Upper lobe of left lung (tissue), 6 donors: ENCODE results near the gene SBF2. TPM values are rescaled to one million over a fixed set of nuclear protein-coding genes. Genes with fewer than 3 reads are reported as not detected.

Experiments
- ATAC-seq, 2 donors: fragments of 200-7000 bp; cut with Tn5 transposase; one replicate each; pipeline ENCODE4 v1.9.1; 2022; ENCODE audit warnings: mild to moderate bottlenecking in 2 of 2, moderate library complexity in 2 of 2; ENCODE audit not compliant: low FRiP score in 2 of 2
- DNase-seq, 2 donors: peaks; one replicate each; pipeline ENCODE4 v3.0.0-alpha.2; 2019 to 2020
- H3K27ac ChIP-seq, 4 donors: fragments of 200-600 bp; sonication (generic); one replicate each; pipeline ENCODE4 v1.5.1; 2016 to 2019
- H3K27me3 ChIP-seq, 4 donors: fragments of 200-600 bp; sonication (generic); one replicate each; pipeline ENCODE4 v1.5.1; 2017 to 2019
- H3K36me3 ChIP-seq, 4 donors: fragments of 200-600 bp; sonication (generic); one replicate each; pipeline ENCODE4 v1.5.1; 2016 to 2019
- H3K4me1 ChIP-seq, 4 donors: fragments of 200-600 bp; sonication (generic); one replicate each; pipeline ENCODE4 v1.5.1; 2018 to 2019
- H3K4me3 ChIP-seq, 4 donors: fragments of 200-600 bp; sonication (generic); one replicate each; pipeline ENCODE4 v1.5.1; 2017 to 2019; ENCODE audit warnings: mild to moderate bottlenecking in 2 of 4, moderate library complexity in 1 of 4
- H3K9me3 ChIP-seq, 4 donors: fragments of 200-600 bp; sonication (generic); one replicate each; pipeline ENCODE4 v1.5.1; 2018 to 2019
- EP300 ChIP-seq, 4 donors: sonication (generic); formaldehyde crosslinking; IDR thresholded peaks; one replicate each; pipeline ENCODE4 v1.5.1; 2017; ENCODE audit warnings: antibody characterized with exemption in 4 of 4, control low read depth in 2 of 4
- POLR2A ChIP-seq, 4 donors: fragments of 450-650 bp; IDR thresholded peaks; one replicate each; pipeline ENCODE4 v1.5.1; 2016 to 2017; ENCODE audit warnings: antibody characterized with exemption in 4 of 4, mild to moderate bottlenecking in 2 of 4
- POLR2AphosphoS5 ChIP-seq, 2 donors: sonication (generic); formaldehyde crosslinking; IDR thresholded peaks; one replicate each; pipeline ENCODE4 v1.5.1; 2017; ENCODE audit warnings: antibody characterized with exemption in 2 of 2
- WGBS, 2 donors: methylation state at CpG; one replicate each; pipeline ENCODE4 v1.1.5; 2017 to 2018; 5-methylcytosine and 5-hydroxymethylcytosine counted together
- total RNA-seq, 6 donors: library from RNA; depleted of rRNA in 4 of 6; stranded (reverse); fragments of >200 nt in 4 of 6; gene quantifications; one replicate each; pipeline versions ENCODE4 v1.1.0 to v1.2.1, GENCODE V29; 2016 to 2021
- TF ChIP-seq, protein P1 (sequence below), 6 experiments: fragments of 450-650 bp in 4 of 6; fragments of 200-600 bp in 2 of 6; sonication (generic) in 2 of 6; IDR thresholded peaks; one replicate each; pipeline ENCODE4 v1.5.1; 2016 to 2019; ENCODE audit warnings: antibody characterized with exemption in 6 of 6
- donor health status: DM: no; HTN: no; CAD: no; lungs with moderate emphysema.
- donor health status: DM: no; HTN: yes; CAD: no; lungs with severe emphysema.

Gene SBF2
- total RNA-seq, 6 donors from 2014 or later = 22.2 to 54.5 (median 41.2) TPM

- H3K4me1 ChIP-seq = peaks cover 0 to 3% (median 0%) of the 10 kb centered on the region in 4 donors
- H3K9me3 ChIP-seq = no peaks in the 10 kb centered on the region
- no peak overlapping the region for H3K27ac ChIP-seq
- DNase-seq (no peak), ATAC-seq (no peak)
- no peak overlapping the region for H3K4me3 ChIP-seq
- peaks cover 0 to 25% (median 9%) of the 10 kb centered on the region in 4 donors for H3K36me3 ChIP-seq
- 55 to 82% methylated on average over 2 of the region's 2 CpGs for WGBS, 2 donors
- no peaks in the 10 kb centered on the region for H3K27me3 ChIP-seq
- no peak for TF ChIP-seq POLR2A (IDR thresholded peaks at IDR 0.05)
- TF ChIP-seq, protein P1, sequence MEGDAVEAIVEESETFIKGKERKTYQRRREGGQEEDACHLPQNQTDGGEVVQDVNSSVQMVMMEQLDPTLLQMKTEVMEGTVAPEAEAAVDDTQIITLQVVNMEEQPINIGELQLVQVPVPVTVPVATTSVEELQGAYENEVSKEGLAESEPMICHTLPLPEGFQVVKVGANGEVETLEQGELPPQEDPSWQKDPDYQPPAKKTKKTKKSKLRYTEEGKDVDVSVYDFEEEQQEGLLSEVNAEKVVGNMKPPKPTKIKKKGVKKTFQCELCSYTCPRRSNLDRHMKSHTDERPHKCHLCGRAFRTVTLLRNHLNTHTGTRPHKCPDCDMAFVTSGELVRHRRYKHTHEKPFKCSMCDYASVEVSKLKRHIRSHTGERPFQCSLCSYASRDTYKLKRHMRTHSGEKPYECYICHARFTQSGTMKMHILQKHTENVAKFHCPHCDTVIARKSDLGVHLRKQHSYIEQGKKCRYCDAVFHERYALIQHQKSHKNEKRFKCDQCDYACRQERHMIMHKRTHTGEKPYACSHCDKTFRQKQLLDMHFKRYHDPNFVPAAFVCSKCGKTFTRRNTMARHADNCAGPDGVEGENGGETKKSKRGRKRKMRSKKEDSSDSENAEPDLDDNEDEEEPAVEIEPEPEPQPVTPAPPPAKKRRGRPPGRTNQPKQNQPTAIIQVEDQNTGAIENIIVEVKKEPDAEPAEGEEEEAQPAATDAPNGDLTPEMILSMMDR (IDR thresholded peaks at IDR 0.05) = no peak
- no peak for TF ChIP-seq POLR2AphosphoS5 (IDR thresholded peaks at IDR 0.05)
- TF ChIP-seq EP300 (IDR thresholded peaks at IDR 0.05) = no peak
These were observed 518.6 kb downstream of the SBF2 start for GRCh38 chr11:9775398-9775779.

GRCh38 chr11:9774591-9775397, 519.2 kb downstream of the SBF2 start:
- no peak for DNase-seq
- Histone ChIP-seq H3K4me1 (peaks cover 0 to 3% (median 0%) of the 10 kb centered on the region in 4 donors), H3K27me3 (no peaks in the 10 kb centered on the region), H3K27ac (no peak overlapping the region), H3K4me3 (peak overlapping the region in 1 of 4 donors; percentile 10), H3K9me3 (no peaks in the 10 kb centered on the region), H3K36me3 (peaks cover 0 to 19% (median 4%) of the 10 kb centered on the region in 4 donors)
- TF ChIP-seq POLR2A (IDR thresholded peaks at IDR 0.05) (no peak), POLR2AphosphoS5 (IDR thresholded peaks at IDR 0.05) (no peak), EP300 (IDR thresholded peaks at IDR 0.05) (no peak)
- TF ChIP-seq, protein P1 (IDR thresholded peaks at IDR 0.05) = no peak
- no peak for ATAC-seq
- WGBS, 2 donors = 55 to 66% methylated on average over 6 of the region's 6 CpGs

- no peak for ATAC-seq
- peaks cover 0 to 12% (median under 1%) of the 10 kb centered on the region in 4 donors for H3K36me3 ChIP-seq
- no peaks in the 10 kb centered on the region for H3K9me3 ChIP-seq
- peaks cover 0 to 3% (median 0%) of the 10 kb centered on the region in 4 donors for H3K4me1 ChIP-seq
- no peak overlapping the region for H3K4me3 ChIP-seq
- no peak for DNase-seq
- no peak for TF ChIP-seq POLR2A (IDR thresholded peaks at IDR 0.05)
- no peak for TF ChIP-seq POLR2AphosphoS5 (IDR thresholded peaks at IDR 0.05)
- no peak for TF ChIP-seq EP300 (IDR thresholded peaks at IDR 0.05)
- H3K27ac ChIP-seq = no peak overlapping the region
- no peaks in the 10 kb centered on the region for H3K27me3 ChIP-seq
These were observed 519.9 kb downstream of the SBF2 start for GRCh38 chr11:9774109-9774508.

DNA sequence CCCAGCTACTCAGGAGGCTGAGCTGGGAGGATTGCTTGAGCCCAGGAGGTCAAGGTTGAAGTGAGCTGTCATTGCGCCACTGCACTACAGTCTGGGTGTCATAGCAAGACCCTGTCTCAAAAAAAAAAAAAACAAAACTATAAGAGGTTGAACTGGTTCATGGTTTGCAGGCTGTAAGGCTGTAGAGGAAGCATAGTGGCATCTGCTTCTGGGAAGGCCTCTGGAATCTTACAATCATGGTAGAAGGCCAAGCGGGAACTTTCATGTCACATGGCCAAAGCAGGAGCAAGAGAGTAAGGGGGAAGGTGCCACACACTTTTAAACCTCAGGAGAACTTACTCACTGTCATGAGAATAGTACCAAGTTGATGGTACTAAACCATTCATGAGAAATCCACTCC, 520.5 kb downstream of the SBF2 start:
- ATAC-seq (no peak), DNase-seq (no peak)
- WGBS, 2 donors = 94 to 100% methylated on average over 2 of the region's 2 CpGs
- H3K4me1 ChIP-seq = peaks cover 0 to 3% (median 0%) of the 10 kb centered on the region in 4 donors
- H3K4me3 ChIP-seq = no peak overlapping the region
- no peak overlapping the region for H3K27ac ChIP-seq
- no peaks in the 10 kb centered on the region for H3K9me3 ChIP-seq
- no peaks in the 10 kb centered on the region for H3K27me3 ChIP-seq
- H3K36me3 ChIP-seq = peaks cover 0 to 10% (median 0%) of the 10 kb centered on the region in 4 donors
- TF ChIP-seq POLR2AphosphoS5 (IDR thresholded peaks at IDR 0.05) (no peak), EP300 (IDR thresholded peaks at IDR 0.05) (no peak), POLR2A (IDR thresholded peaks at IDR 0.05) (no peak)
- TF ChIP-seq, protein P1 (IDR thresholded peaks at IDR 0.05) = no peak

DNA sequence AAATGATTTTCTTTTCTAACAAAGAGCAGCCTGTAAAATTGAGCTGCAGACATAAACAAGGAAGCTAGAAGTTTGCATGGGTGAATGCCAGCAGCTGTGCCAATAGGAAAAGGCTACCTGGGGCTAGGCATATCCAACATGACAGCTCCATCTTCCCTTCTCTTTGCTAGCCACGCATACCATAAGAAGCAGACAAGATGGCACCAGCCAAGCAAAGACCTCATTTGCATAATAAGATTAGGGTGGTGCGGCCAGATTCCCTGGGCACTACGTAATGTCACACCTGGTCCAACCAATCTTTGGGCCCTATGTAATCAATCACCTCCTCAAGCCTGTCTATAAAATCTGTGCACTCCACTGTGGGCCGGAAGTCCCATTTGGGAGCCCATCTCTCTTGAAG, 521.8 kb downstream of the SBF2 start:
- WGBS, 2 donors = 91 to 96% methylated on average over 4 of the region's 4 CpGs

More for the DNA sequence above, 521.8 kb downstream of the SBF2 start:
- no peaks in the 10 kb centered on the region for H3K9me3 ChIP-seq
- no peak overlapping the region for H3K4me3 ChIP-seq
- no peaks in the 10 kb centered on the region for H3K27me3 ChIP-seq
- TF ChIP-seq, protein P1 (IDR thresholded peaks at IDR 0.05) = no peak
- TF ChIP-seq POLR2AphosphoS5 (IDR thresholded peaks at IDR 0.05) (no peak), POLR2A (IDR thresholded peaks at IDR 0.05) (no peak), EP300 (IDR thresholded peaks at IDR 0.05) (no peak)
- no peak for DNase-seq
- H3K27ac ChIP-seq = no peak overlapping the region
- H3K4me1 ChIP-seq = peaks cover 0 to 3% (median 0%) of the 10 kb centered on the region in 4 donors
- ATAC-seq = no peak
- peaks cover 0 to 8% (median 0%) of the 10 kb centered on the region in 4 donors for H3K36me3 ChIP-seq
